Neural cell (in vitro differentiated cells): Measurements from ENCODE around the gene SETD4. TPM values are rescaled to one million over a fixed set of nuclear protein-coding genes. Genes with fewer than 3 reads are reported as not detected.

Source experiments
- H2AFZ ChIP-seq: fragments of 200-600, 300-800 bp; sonication (generic), shearing (Covaris generic); 2 replicates; pipeline ENCODE4 v1.6.0; 2014; ENCODE audit warnings: low read depth, mild to moderate bottlenecking, antibody characterized with exemption, low read length, moderate library complexity
- H3F3A ChIP-seq: fragments of 200-600 bp; shearing (Covaris generic); 2 replicates; pipeline ENCODE4 v1.6.1; 2016; ENCODE audit warnings: mild to moderate bottlenecking, moderate library complexity, mixed read lengths, antibody characterized with exemption, low read length; ENCODE audit not compliant: insufficient read depth, poor library complexity, severe bottlenecking
- H3K27ac ChIP-seq: fragments of 200-600, 300-800 bp; sonication (generic), shearing (Covaris generic); 2 replicates; pipeline ENCODE4 v1.5.1; 2014; ENCODE audit warnings: mild to moderate bottlenecking, low read length, moderate library complexity
- H3K27me3 ChIP-seq: fragments of 300-800, 200-600 bp; sonication (generic), shearing (Covaris generic); 2 replicates; pipeline ENCODE4 v1.6.0; 2014; ENCODE audit warnings: mild to moderate bottlenecking, low read depth, low read length, moderate library complexity; ENCODE audit not compliant: insufficient read depth
- H3K36me3 ChIP-seq: fragments of 300-800, 200-600 bp; sonication (generic), shearing (Covaris generic); 2 replicates; pipeline ENCODE4 v1.5.1; 2014; ENCODE audit warnings: mild to moderate bottlenecking, antibody characterized with exemption, low read length, moderate library complexity; ENCODE audit not compliant: insufficient read depth
- H3K4me2 ChIP-seq: fragments of 300-800, 200-600 bp; sonication (generic), shearing (Covaris generic); 2 replicates; pipeline ENCODE4 v1.6.0; 2014; ENCODE audit warnings: mild to moderate bottlenecking, low read length
- H3K4me3 ChIP-seq: fragments of 300-800, 200-600 bp; sonication (generic), shearing (Covaris generic); 2 replicates; pipeline ENCODE4 v1.5.1; 2014; ENCODE audit warnings: mild to moderate bottlenecking, low read length, moderate library complexity
- H3K79me2 ChIP-seq: fragments of 200-600 bp; shearing (Covaris generic); replicated peaks from 2 replicates; pipeline ENCODE4 v1.6.0; 2014; ENCODE audit warnings: mild to moderate bottlenecking, low read length, moderate library complexity; ENCODE audit not compliant: insufficient read depth
- H3K9ac ChIP-seq: fragments of 300-800, 200-600 bp; sonication (generic), shearing (Covaris generic); 2 replicates; pipeline ENCODE4 v1.6.1; 2016; ENCODE audit warnings: mild to moderate bottlenecking, low read length, mixed read lengths
- H3K9me2 ChIP-seq: fragments of 200-600 bp; shearing (Covaris generic); 2 replicates; pipeline ENCODE4 v1.6.1; 2016; ENCODE audit warnings: mild to moderate bottlenecking, low read length, mixed read lengths; ENCODE audit not compliant: insufficient read depth
- H3K9me3 ChIP-seq: fragments of 200-600, 300-800 bp; sonication (generic), shearing (Covaris generic); 2 replicates; pipeline ENCODE4 v1.6.1; 2016; ENCODE audit warnings: mild to moderate bottlenecking, mixed run types, low read length, moderate library complexity, mixed read lengths
- H4K20me1 ChIP-seq: fragments of 200-600 bp; shearing (Covaris generic); 2 replicates; pipeline ENCODE4 v1.6.1; 2016; ENCODE audit warnings: mild to moderate bottlenecking, mixed run types; ENCODE audit not compliant: insufficient read depth
- CTCF ChIP-seq: fragments of 450-650 bp; IDR thresholded peaks from 2 replicates; pipeline ENCODE4 v1.5.1; 2014; ENCODE audit warnings: antibody characterized with exemption, mild to moderate bottlenecking, moderate library complexity; ENCODE audit not compliant: poor library complexity, severe bottlenecking
- EP300 ChIP-seq: fragments of 450-650 bp; conservative IDR thresholded peaks from 2 replicates; pipeline ENCODE4 v1.6.1; 2014; ENCODE audit warnings: antibody characterized with exemption, mild to moderate bottlenecking, moderate library complexity; ENCODE audit not compliant: poor library complexity, severe bottlenecking
- EZH2 ChIP-seq: fragments of 200-600, 300-800 bp; shearing (Covaris generic), sonication (generic); IDR thresholded peaks from 2 replicates; pipeline ENCODE4 v1.6.1; 2014; ENCODE audit warnings: antibody characterized with exemption, low read length, borderline replicate concordance, mild to moderate bottlenecking; ENCODE audit not compliant: insufficient read depth, poor library complexity, severe bottlenecking
- MXI1 ChIP-seq: fragments of 450-650 bp; conservative IDR thresholded peaks from 2 replicates; pipeline ENCODE4 v1.6.1; 2014; ENCODE audit warnings: antibody characterized with exemption, mild to moderate bottlenecking; ENCODE audit not compliant: poor library complexity, severe bottlenecking
- POLR2AphosphoS5 ChIP-seq: IDR thresholded peaks from 2 replicates; pipeline ENCODE4 v1.6.1; 2012
- RAD21 ChIP-seq: fragments of 450-650 bp; conservative IDR thresholded peaks from 2 replicates; pipeline ENCODE4 v1.6.1; 2014; ENCODE audit warnings: antibody characterized with exemption, mild to moderate bottlenecking, moderate library complexity
- REST ChIP-seq: IDR thresholded peaks from 2 replicates; pipeline ENCODE4 v1.6.1; 2012; ENCODE audit warnings: borderline replicate concordance
- SMC3 ChIP-seq: fragments of 450-650 bp; conservative IDR thresholded peaks from 2 replicates; pipeline ENCODE4 v1.6.1; 2014; ENCODE audit warnings: antibody characterized with exemption, mild to moderate bottlenecking, moderate library complexity; ENCODE audit not compliant: poor library complexity
- TAF1 ChIP-seq: IDR thresholded peaks from 2 replicates; pipeline ENCODE4 v1.6.1; 2012; ENCODE audit warnings: low read depth
- polyA plus RNA-seq: library from polyadenylated mRNA; depleted of rRNA; stranded (reverse); fragments of >200 nt; gene quantifications from 2 replicates; pipeline ENCODE4 v1.2.3, GENCODE V29; 2014

SETD4 gene
- polyA plus RNA-seq, 1 donor from 2014 or later = 64.4 TPM

GRCh38 chr21:36104317-36105300, 44.3 kb upstream of the SETD4 start:
- TF ChIP-seq REST (no peak), EZH2 (no peak), TAF1 (no peak), MXI1 (no peak), CTCF (no peak), EP300 (no peak), RAD21 (no peak)
- Histone ChIP-seq H3K9ac (no peak overlapping the region), H3K27ac (no peak overlapping the region), H3K4me3 (no peak overlapping the region), H3F3A (no peaks in the 10 kb centered on the region), H3K79me2 (no peaks in the 10 kb centered on the region), H3K36me3 (no peaks in the 10 kb centered on the region), H3K4me2 (no peak overlapping the region), H3K27me3 (peaks cover 9% of the 10 kb centered on the region), H2AFZ (no peak overlapping the region), H3K9me3 (no peaks in the 10 kb centered on the region), H3K9me2 (no peaks in the 10 kb centered on the region), H4K20me1 (no peaks in the 10 kb centered on the region)

- H4K20me1 ChIP-seq = no peaks in the 10 kb centered on the region
- no peak overlapping the region for H3K9ac ChIP-seq
- no peak overlapping the region for H3K4me2 ChIP-seq
- H3K4me3 ChIP-seq = no peak overlapping the region
- no peaks in the 10 kb centered on the region for H3K9me3 ChIP-seq
- peaks cover 9% of the 10 kb centered on the region for H3K27me3 ChIP-seq
- TF ChIP-seq EZH2 (no peak), CTCF (no peak), RAD21 (no peak), REST (no peak), EP300 (no peak), POLR2AphosphoS5 (no peak), SMC3 (no peak), MXI1 (no peak), TAF1 (no peak)
- no peaks in the 10 kb centered on the region for H3K79me2 ChIP-seq
- no peak overlapping the region for H2AFZ ChIP-seq
- H3K27ac ChIP-seq = no peak overlapping the region
- no peaks in the 10 kb centered on the region for H3K9me2 ChIP-seq
- no peaks in the 10 kb centered on the region for H3F3A ChIP-seq
- H3K36me3 ChIP-seq = no peaks in the 10 kb centered on the region
Observed at GRCh38 chr21:36103434-36103833, 43.1 kb upstream of the SETD4 start.
